ENCODE measurements around the gene L1TD1.

DNA sequence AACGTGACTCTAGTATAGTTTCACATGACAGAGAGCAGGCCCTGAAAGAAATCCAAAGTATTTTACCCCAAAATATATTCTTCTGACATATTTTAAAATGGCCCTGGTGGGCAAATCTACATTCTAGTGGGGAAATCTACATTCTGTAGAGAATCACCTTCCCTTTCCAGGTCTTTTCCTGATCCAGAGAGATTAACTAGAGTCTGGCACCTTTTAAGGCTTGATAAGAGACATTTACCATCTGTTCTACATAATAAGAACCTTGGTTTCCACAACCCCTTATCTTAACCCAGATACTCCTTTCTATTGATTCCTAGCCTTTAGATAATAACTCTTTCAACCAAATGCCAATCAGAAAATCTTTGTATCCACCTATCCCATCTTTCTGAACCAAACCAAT lies 17.0 kb upstream of the L1TD1 start:
- TF ChIP-seq, protein P1, sequence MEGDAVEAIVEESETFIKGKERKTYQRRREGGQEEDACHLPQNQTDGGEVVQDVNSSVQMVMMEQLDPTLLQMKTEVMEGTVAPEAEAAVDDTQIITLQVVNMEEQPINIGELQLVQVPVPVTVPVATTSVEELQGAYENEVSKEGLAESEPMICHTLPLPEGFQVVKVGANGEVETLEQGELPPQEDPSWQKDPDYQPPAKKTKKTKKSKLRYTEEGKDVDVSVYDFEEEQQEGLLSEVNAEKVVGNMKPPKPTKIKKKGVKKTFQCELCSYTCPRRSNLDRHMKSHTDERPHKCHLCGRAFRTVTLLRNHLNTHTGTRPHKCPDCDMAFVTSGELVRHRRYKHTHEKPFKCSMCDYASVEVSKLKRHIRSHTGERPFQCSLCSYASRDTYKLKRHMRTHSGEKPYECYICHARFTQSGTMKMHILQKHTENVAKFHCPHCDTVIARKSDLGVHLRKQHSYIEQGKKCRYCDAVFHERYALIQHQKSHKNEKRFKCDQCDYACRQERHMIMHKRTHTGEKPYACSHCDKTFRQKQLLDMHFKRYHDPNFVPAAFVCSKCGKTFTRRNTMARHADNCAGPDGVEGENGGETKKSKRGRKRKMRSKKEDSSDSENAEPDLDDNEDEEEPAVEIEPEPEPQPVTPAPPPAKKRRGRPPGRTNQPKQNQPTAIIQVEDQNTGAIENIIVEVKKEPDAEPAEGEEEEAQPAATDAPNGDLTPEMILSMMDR (IDR thresholded peaks at IDR 0.05) = no peak
- TF ChIP-seq POLR2AphosphoS5 (IDR thresholded peaks at IDR 0.05) (no peak), POLR2A (IDR thresholded peaks at IDR 0.05; ENCODE audit: low read depth) (no peak)
